OCI-LY3 (cell line): ENCODE measurements around the gene EPG5.

Experiments used
- H2AFZ ChIP-seq: fragments of 200-600, 300-600 bp; shearing (Covaris generic); 2 replicates; pipeline ENCODE4 v1.6.0; 2014; ENCODE audit warnings: antibody characterized with exemption, low read depth, low read length
- H3K27ac ChIP-seq: fragments of 200-600, 300-600 bp; sonication (generic); 2 replicates; pipeline ENCODE4 v1.5.1; 2014; ENCODE audit warnings: mild to moderate bottlenecking, low read length, moderate library complexity, mixed read lengths
- H3K27me3 ChIP-seq: fragments of 200-600, 300-600 bp; sonication (generic); 2 replicates; pipeline ENCODE4 v1.6.1; 2014; ENCODE audit warnings: low read depth, low read length, mixed read lengths
- H3K36me3 ChIP-seq: fragments of 200-600, 300-600 bp; sonication (generic); replicated peaks from 2 replicates; pipeline ENCODE3; 2014; ENCODE audit warnings: low read depth, low read length, mixed read lengths
- H3K4me1 ChIP-seq: fragments of 300-600, 200-600 bp; sonication (generic); 2 replicates; pipeline ENCODE4 v1.6.1; 2014; ENCODE audit warnings: low read length, mixed read lengths
- H3K4me2 ChIP-seq: fragments of 200-600, 300-600 bp; sonication (generic); 2 replicates; pipeline ENCODE4 v1.6.1; 2014; ENCODE audit warnings: low read length, mixed read lengths
- H3K4me3 ChIP-seq: fragments of 300-600, 200-600 bp; sonication (generic); 2 replicates; pipeline ENCODE4 v1.5.1; 2014; ENCODE audit warnings: antibody characterized with exemption, mild to moderate bottlenecking, low read length, moderate library complexity
- H3K79me2 ChIP-seq: fragments of 300-600, 200-600 bp; shearing (Covaris generic); 2 replicates; pipeline ENCODE4 v1.6.1; 2014; ENCODE audit warnings: mild to moderate bottlenecking, low read length, mixed read lengths
- H3K9ac ChIP-seq: fragments of 300-600, 200-600 bp; shearing (Covaris generic); 2 replicates; pipeline ENCODE4 v1.6.0; 2014; ENCODE audit warnings: mild to moderate bottlenecking, low read length, moderate library complexity
- H3K9me3 ChIP-seq: fragments of 200-600, 300-600 bp; shearing (Covaris generic); 2 replicates; pipeline ENCODE4 v1.6.1; 2014; ENCODE audit warnings: low read length, mixed read lengths; ENCODE audit not compliant: insufficient read depth
- H4K20me1 ChIP-seq: fragments of 200-600, 300-600 bp; sonication (generic); 2 replicates; pipeline ENCODE4 v1.6.1; 2016; ENCODE audit warnings: low read length, mixed read lengths; ENCODE audit not compliant: insufficient read depth
- CTCF ChIP-seq: fragments of 200-600, 300-600 bp; sonication (generic); IDR thresholded peaks from 2 replicates; pipeline ENCODE4 v1.5.1; 2014; ENCODE audit warnings: antibody characterized with exemption, low read length, low read depth
- EZH2phosphoT487 ChIP-seq: fragments of 200-600 bp; shearing (Covaris generic); IDR thresholded peaks from 2 replicates; pipeline ENCODE4 v1.6.1; 2018; ENCODE audit warnings: antibody characterized with exemption, mixed run types, low read depth

Gene EPG5

GRCh38 chr18:45957100-45957499 is 10.0 kb downstream of the EPG5 start:
- no peaks in the 10 kb centered on the region for H3K27me3 ChIP-seq
- no peak overlapping the region for H3K4me3 ChIP-seq
- no peaks in the 10 kb centered on the region for H3K9me3 ChIP-seq
- no peaks in the 10 kb centered on the region; the same call in 1 of the 2 replicates for H3K79me2 ChIP-seq
- TF ChIP-seq EZH2phosphoT487 = no peak
- no peak for TF ChIP-seq CTCF
- no peak overlapping the region for H2AFZ ChIP-seq
- H3K4me2 ChIP-seq = no peak overlapping the region
- peaks cover 4% of the 10 kb centered on the region; the same call in 1 of the 2 replicates for H4K20me1 ChIP-seq
- no peaks in the 10 kb centered on the region for H3K4me1 ChIP-seq
- H3K36me3 ChIP-seq = peaks cover 25% of the 10 kb centered on the region
- H3K27ac ChIP-seq = no peak overlapping the region
- no peak overlapping the region for H3K9ac ChIP-seq

DNA sequence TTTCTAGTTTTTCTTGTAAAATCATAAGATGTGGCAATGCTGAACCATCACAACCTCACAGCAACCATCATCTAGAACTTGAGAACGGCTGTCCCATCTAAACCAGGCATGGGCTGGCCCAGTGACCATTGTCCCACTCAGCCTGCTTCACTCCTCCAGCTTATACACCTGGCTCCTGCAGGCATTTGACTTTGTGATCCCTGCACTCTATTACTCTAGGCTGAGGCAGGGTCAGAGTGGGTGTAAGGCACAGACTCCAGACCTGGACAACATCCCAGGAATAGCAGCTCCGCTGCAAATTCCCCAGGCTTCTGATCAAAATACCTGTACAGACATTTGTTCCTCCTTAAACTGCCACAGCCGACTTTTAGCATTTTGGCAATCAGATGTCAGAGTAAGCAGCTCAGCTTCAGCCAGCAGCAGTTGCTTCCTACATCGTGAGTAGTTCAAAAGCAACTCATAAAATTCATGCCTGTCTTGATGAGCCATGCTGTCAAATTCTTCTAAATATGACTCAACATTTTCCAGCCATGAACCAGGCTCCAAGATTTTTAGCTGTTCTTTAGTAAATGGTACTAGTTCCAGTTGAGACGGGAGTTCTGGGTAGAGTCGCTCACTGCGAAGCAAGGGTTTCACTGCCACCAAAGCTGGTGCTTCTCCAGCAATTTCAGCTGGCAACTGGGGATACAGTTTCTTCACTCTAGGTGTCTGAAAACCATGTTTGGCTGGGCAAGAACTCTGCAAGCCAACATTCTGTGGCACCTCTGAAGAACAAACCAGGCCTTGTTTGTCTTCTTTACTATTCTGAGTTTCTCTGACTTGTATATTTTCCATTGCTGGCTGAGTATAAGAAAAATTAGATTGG is 12.8 kb downstream of the EPG5 start:
- H4K20me1 ChIP-seq = peaks cover 4% of the 10 kb centered on the region; the same call in 1 of the 2 replicates
- H3K27me3 ChIP-seq = no peaks in the 10 kb centered on the region
- no peak overlapping the region for H2AFZ ChIP-seq
- no peaks in the 10 kb centered on the region for H3K4me1 ChIP-seq
- TF ChIP-seq EZH2phosphoT487 = no peak
- no peak for TF ChIP-seq CTCF
- H3K27ac ChIP-seq = no peak overlapping the region
- H3K9ac ChIP-seq = no peak overlapping the region
- H3K4me3 ChIP-seq = no peak overlapping the region
- no peak overlapping the region for H3K4me2 ChIP-seq
- H3K79me2 ChIP-seq = no peaks in the 10 kb centered on the region
- H3K9me3 ChIP-seq = no peaks in the 10 kb centered on the region
- peaks cover 33% of the 10 kb centered on the region for H3K36me3 ChIP-seq

DNA sequence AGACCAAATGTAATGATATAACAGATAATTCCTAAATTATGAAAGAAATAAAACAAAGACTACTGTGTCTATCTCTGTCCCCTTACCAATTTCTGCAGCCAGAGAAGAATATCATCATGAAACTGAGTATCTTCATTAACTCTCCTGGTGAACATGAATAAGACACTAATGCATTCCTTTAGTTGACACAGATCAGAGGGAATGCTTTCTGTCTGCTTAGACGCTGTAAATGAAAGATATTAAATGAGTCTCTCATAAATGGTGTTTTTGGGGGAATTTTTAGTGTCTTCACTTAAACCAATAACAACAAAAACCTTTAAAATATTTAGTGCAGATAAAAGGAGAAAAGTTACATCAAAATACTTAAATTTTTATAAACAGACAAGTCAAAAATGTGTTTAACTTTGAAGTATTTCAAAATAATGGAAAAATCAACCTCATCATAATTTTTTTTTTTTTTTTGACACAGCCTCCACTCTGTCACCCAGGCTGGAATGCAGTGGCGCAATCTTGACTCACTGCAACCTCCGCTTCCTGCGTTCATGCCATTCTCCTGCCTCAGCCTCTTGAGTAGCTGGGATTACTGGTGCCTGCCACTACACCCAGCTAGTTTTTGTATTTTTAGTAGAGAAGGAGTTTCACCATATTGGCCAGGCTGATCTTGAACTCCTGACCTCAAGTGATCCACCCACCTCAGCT is 16.0 kb downstream of the EPG5 start:
- no peak for TF ChIP-seq EZH2phosphoT487
- TF ChIP-seq CTCF = no peak
- Histone ChIP-seq H3K4me2 (no peak overlapping the region), H3K27me3 (no peaks in the 10 kb centered on the region)

GRCh38 chr18:45945669-45946068 is 21.5 kb downstream of the EPG5 start:
- Histone ChIP-seq H3K27ac (no peak overlapping the region), H2AFZ (no peak overlapping the region), H3K36me3 (peaks cover 61% of the 10 kb centered on the region), H4K20me1 (no peaks in the 10 kb centered on the region), H3K4me2 (no peak overlapping the region), H3K4me3 (no peak overlapping the region), H3K9me3 (no peaks in the 10 kb centered on the region), H3K79me2 (no peaks in the 10 kb centered on the region), H3K4me1 (no peaks in the 10 kb centered on the region), H3K9ac (no peak overlapping the region), H3K27me3 (no peaks in the 10 kb centered on the region)
- TF ChIP-seq EZH2phosphoT487 = no peak
- no peak for TF ChIP-seq CTCF

More for the DNA sequence above, 16.0 kb downstream of the EPG5 start:
- Histone ChIP-seq H2AFZ (no peak overlapping the region), H3K36me3 (peaks cover 52% of the 10 kb centered on the region), H3K79me2 (no peaks in the 10 kb centered on the region), H3K27ac (no peak overlapping the region), H3K9me3 (no peaks in the 10 kb centered on the region), H3K9ac (no peak overlapping the region), H3K4me3 (no peak overlapping the region), H3K4me1 (no peaks in the 10 kb centered on the region), H4K20me1 (peaks cover 4% of the 10 kb centered on the region; the same call in 1 of the 2 replicates)
